Trophoblast cell (in vitro differentiated cells and primary cell): ENCODE data around the gene CCNF.

Experiments used
- DNase-seq, 2 donors: peaks; one replicate each; pipeline ENCODE4 v3.0.0-alpha.2; 2016
- H2AFZ ChIP-seq: 2 replicates; pipeline ENCODE4 v1.6.1; 2013; ENCODE audit warnings: low read length, moderate library complexity, mild to moderate bottlenecking; ENCODE audit not compliant: insufficient read depth, poor library complexity
- H2AK5ac ChIP-seq: 2 replicates; pipeline ENCODE4 v1.6.1; 2013; ENCODE audit warnings: mild to moderate bottlenecking, low read length
- H2BK120ac ChIP-seq: 2 replicates; pipeline ENCODE4 v1.6.1; 2013; ENCODE audit warnings: low read length, mild to moderate bottlenecking, moderate library complexity; ENCODE audit not compliant: insufficient read depth, poor library complexity
- H2BK12ac ChIP-seq: 2 replicates; pipeline ENCODE4 v1.6.1; 2013; ENCODE audit warnings: mild to moderate bottlenecking, low read length, moderate library complexity
- H2BK5ac ChIP-seq: 2 replicates; pipeline ENCODE4 v1.6.1; 2013; ENCODE audit warnings: low read length, low read depth, moderate library complexity, mild to moderate bottlenecking; ENCODE audit not compliant: poor library complexity
- H3K14ac ChIP-seq: 2 replicates; pipeline ENCODE4 v1.6.1; 2013; ENCODE audit warnings: mild to moderate bottlenecking, low read length
- H3K18ac ChIP-seq: 2 replicates; pipeline ENCODE4 v1.6.1; 2013; ENCODE audit warnings: mild to moderate bottlenecking, low read length
- H3K23ac ChIP-seq: 2 replicates; pipeline ENCODE4 v1.6.1; 2013; ENCODE audit warnings: low read length
- H3K27ac ChIP-seq: 2 replicates; pipeline ENCODE4 v1.5.1; 2013; ENCODE audit warnings: low read depth, mild to moderate bottlenecking, inconsistent platforms, low read length, moderate library complexity
- H3K27me3 ChIP-seq: 2 replicates; pipeline ENCODE4 v1.6.1; 2013; ENCODE audit warnings: inconsistent platforms, mild to moderate bottlenecking, low read length, moderate library complexity; ENCODE audit not compliant: insufficient read depth
- H3K36me3 ChIP-seq, 2 experiments: 1 replicate in 1 of 2; 2 replicates in 1 of 2; pipeline ENCODE4 v1.6.1; 2013; ENCODE audit warnings: low read length in 2 of 2, mild to moderate bottlenecking in 2 of 2, moderate library complexity in 1 of 2; ENCODE audit not compliant: insufficient read depth in 2 of 2, control insufficient read depth in 1 of 2
- H3K4ac ChIP-seq: 2 replicates; pipeline ENCODE4 v1.6.1; 2013; ENCODE audit warnings: low read depth, mild to moderate bottlenecking, low read length, moderate library complexity
- H3K4me1 ChIP-seq, 2 experiments: 1 replicate in 1 of 2; 2 replicates in 1 of 2; pipeline ENCODE4 v1.6.1; 2013; ENCODE audit warnings: low read length in 2 of 2, mild to moderate bottlenecking in 2 of 2, moderate library complexity in 1 of 2; ENCODE audit not compliant: insufficient read depth in 2 of 2, control insufficient read depth in 1 of 2
- H3K4me2 ChIP-seq: 2 replicates; pipeline ENCODE4 v1.6.1; 2013; ENCODE audit warnings: inconsistent platforms, mild to moderate bottlenecking, low read length, moderate library complexity
- H3K4me3 ChIP-seq: 2 replicates; pipeline ENCODE4 v1.5.1; 2013; ENCODE audit warnings: mild to moderate bottlenecking, low read depth, low read length, inconsistent platforms
- H3K79me1 ChIP-seq: one replicate; pipeline ENCODE4 v1.6.1; 2013; ENCODE audit warnings: low read length
- H3K79me2 ChIP-seq: 2 replicates; pipeline ENCODE4 v1.6.1; 2013; ENCODE audit warnings: low read length, mild to moderate bottlenecking; ENCODE audit not compliant: control insufficient read depth, insufficient read depth, poor library complexity
- H3K9ac ChIP-seq: 2 replicates; pipeline ENCODE4 v1.6.1; 2013; ENCODE audit warnings: mild to moderate bottlenecking, low read length
- H3K9me3 ChIP-seq: 2 replicates; pipeline ENCODE4 v1.6.1; 2013; ENCODE audit warnings: low read depth, mild to moderate bottlenecking, control low read depth, inconsistent platforms, low read length; ENCODE audit not compliant: insufficient read depth
- H4K12ac ChIP-seq: 2 replicates; pipeline ENCODE4 v1.6.1; 2013; ENCODE audit warnings: low read depth, mild to moderate bottlenecking, low read length, moderate library complexity
- H4K8ac ChIP-seq: 2 replicates; pipeline ENCODE4 v1.6.1; 2013; ENCODE audit warnings: low read depth, mild to moderate bottlenecking, low read length, moderate library complexity
- H4K91ac ChIP-seq: one replicate; pipeline ENCODE4 v1.6.1; 2013; ENCODE audit warnings: low read depth, mild to moderate bottlenecking, low read length, moderate library complexity
- WGBS: extraction: QIAGEN DNeasy Blood & Tissue Kit; methylation state at CpG from one replicate; pipeline ENCODE4 v1.1.7; 2013; ENCODE audit warnings: missing lambda C conversion rate; ENCODE audit not compliant: insufficient read length, insufficient coverage; ENCODE audit errors: extremely low coverage; 5-methylcytosine and 5-hydroxymethylcytosine counted together

The CCNF gene

DNA sequence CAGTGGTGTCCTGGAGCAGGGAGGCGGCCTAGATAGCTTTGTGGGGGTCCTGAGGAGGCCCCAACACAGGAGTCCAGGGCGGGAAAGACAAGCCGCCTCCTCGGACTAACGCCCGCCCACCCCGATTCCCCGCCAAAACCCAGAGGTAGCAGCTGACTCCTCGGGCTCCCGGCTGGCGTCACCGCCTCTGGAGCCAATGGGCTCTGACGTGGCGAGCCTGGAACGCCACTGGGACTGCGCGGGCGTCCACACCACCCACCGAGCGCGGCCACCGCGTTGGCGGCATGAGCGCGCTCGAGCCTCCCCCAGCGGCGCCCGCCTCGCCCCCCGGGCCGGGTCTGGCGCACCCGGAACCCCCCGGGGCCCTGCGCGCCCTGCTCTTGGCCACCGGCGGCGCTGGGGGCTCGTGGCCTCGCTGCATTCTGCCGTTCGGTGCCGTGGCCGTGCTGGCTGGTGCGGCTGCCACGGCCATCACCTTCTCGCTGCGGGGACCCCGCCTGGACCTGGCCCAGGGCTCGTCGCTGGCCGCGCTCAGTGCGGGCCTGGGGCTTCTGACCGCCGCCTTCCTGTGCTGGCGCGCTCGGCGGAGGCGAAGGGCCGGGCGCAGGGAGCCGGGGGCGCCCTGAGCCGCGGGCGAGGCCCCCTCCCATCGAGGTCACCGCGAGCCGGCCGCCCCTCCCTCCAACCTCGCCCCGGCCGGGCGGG, 38.4 kb downstream of the CCNF start:
- Histone ChIP-seq H3K9me3 (peaks cover 3% of the 10 kb centered on the region), H3K36me3 (peaks cover 2 to 5% of the 10 kb centered on the region in 2 experiments), H3K79me2 (peaks cover 3% of the 10 kb centered on the region), H3K9ac (peak overlapping the region; percentile 29), H2AK5ac (no peak overlapping the region), H4K91ac (peak overlapping the region; percentile 33), H2BK12ac (no peak overlapping the region), H4K12ac (peak overlapping the region; percentile 51), H4K8ac (peak overlapping the region; percentile 83), H3K27ac (no peak overlapping the region), H3K4me1 (peaks cover 16 to 25% of the 10 kb centered on the region in 2 experiments), H3K23ac (no peak overlapping the region), H3K79me1 (peaks cover 3% of the 10 kb centered on the region), H3K4me3 (peak overlapping the region; percentile 29), H2BK120ac (peak overlapping the region; percentile 8), H2AFZ (peak overlapping the region; percentile 32), H3K27me3 (peaks cover 43% of the 10 kb centered on the region), H3K4ac (no peak overlapping the region), H3K18ac (peak overlapping the region; percentile 75), H2BK5ac (no peak overlapping the region), H3K14ac (peak overlapping the region; percentile 77), H3K4me2 (peak overlapping the region; percentile 57)
- peak in 1 of 2 donors; percentile 68 for DNase-seq
- WGBS: no CpG with 5 or more reads among the region's 80 CpGs

DNA sequence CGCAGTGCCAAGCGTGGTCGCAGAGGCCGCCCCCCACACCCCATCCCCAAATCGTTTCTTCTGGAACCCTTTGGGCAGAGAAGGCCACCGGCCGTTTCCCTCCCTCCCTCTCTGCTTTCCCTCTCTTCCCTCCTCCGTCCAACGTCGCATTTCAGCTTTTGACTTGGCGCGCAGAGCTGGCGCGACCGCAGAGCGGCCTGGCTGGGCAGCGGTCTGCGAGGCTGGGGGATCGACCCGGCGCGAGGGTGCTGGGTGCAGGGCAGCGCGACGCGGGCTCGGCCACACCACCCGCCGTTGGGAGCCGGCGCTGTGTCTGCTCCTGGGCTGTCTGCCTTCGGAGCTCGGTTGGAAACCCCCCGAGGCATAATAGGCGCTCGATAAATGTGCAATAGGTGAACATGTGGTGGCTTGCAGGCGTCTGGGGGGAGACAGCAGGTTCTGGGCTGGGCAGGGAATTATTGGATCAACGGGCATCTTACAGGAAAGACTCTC, 39.0 kb downstream of the CCNF start:
- Histone ChIP-seq H3K27me3 (peaks cover 49% of the 10 kb centered on the region), H2BK12ac (no peak overlapping the region), H3K9me3 (peaks cover 6% of the 10 kb centered on the region), H3K36me3 (peaks cover 2 to 4% of the 10 kb centered on the region in 2 experiments), H3K9ac (no peak overlapping the region), H2BK120ac (peak overlapping the region; percentile 8), H3K79me1 (peaks cover 3% of the 10 kb centered on the region), H3K23ac (no peak overlapping the region), H4K12ac (peak overlapping the region; percentile 51), H3K4me2 (peak overlapping the region; percentile 57), H2AK5ac (no peak overlapping the region), H3K4me3 (peak overlapping the region; percentile 29), H4K91ac (peak overlapping the region; percentile 33), H2BK5ac (no peak overlapping the region), H3K27ac (no peak overlapping the region), H3K79me2 (peaks cover 3% of the 10 kb centered on the region), H3K4ac (no peak overlapping the region), H2AFZ (peak overlapping the region; percentile 32), H3K14ac (no peak overlapping the region), H4K8ac (peak overlapping the region; percentile 83), H3K18ac (peak overlapping the region; percentile 75), H3K4me1 (peaks cover 16 to 26% of the 10 kb centered on the region in 2 experiments)
- no CpG with 5 or more reads among the region's 38 CpGs for WGBS
- DNase-seq: peak in 1 of 2 donors; percentile 43

DNA sequence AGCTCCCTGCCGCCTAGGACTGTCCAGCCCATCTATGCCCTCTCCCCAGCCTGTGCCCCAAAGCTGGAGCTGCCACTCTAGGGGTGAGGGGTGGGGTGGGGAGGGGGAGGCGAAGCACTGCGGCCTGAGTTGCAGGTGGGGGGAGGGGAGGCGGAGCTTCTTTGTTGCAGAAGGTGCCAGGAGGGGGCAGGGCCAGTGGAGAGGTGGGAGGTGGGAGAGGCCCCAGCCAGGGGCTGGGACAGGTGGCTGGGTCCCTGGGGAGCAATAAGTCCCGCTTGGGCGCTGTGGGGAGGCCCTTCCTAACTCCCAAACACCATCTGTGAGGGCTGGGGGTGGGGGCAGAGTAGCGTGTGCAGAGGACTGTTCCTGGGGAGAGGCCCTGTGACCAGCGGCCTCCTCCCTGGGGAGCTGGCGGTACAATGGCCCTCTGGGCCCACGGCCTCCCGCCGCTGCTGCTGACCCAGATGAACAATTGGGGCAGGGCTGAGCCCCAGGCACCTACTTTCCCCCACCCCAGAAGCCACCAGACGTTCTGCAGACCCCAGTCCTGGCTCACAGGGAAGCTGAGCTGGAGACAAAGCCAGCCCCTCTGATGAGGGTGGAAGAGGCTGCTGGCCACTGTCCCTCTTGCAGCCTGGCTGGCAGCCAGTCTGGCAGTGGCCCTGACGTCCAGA, 39.6 kb downstream of the CCNF start:
- no peak overlapping the region for H2BK12ac ChIP-seq
- H4K8ac ChIP-seq: no peak overlapping the region
- no peak overlapping the region for H3K27ac ChIP-seq
- H3K4me2 ChIP-seq: peak overlapping the region; percentile 57
- no peak overlapping the region for H2BK5ac ChIP-seq
- no peak overlapping the region for H4K91ac ChIP-seq
- no peak overlapping the region for H3K4me3 ChIP-seq
- no peak overlapping the region for H2AK5ac ChIP-seq
- H2BK120ac ChIP-seq: no peak overlapping the region
- H3K4ac ChIP-seq: no peak overlapping the region
- no peak overlapping the region for H3K18ac ChIP-seq
- peaks cover 21 to 30% of the 10 kb centered on the region in 2 experiments for H3K4me1 ChIP-seq
- peaks cover 6% of the 10 kb centered on the region for H3K9me3 ChIP-seq
- DNase-seq: no peak
- H3K79me1 ChIP-seq: peaks cover 3% of the 10 kb centered on the region
- no peak overlapping the region for H3K14ac ChIP-seq
- no CpG with 5 or more reads among the region's 14 CpGs for WGBS
- no peak overlapping the region for H2AFZ ChIP-seq
- H3K79me2 ChIP-seq: peaks cover 3% of the 10 kb centered on the region
- no peak overlapping the region for H3K9ac ChIP-seq
- no peak overlapping the region for H4K12ac ChIP-seq
- peaks cover 53% of the 10 kb centered on the region for H3K27me3 ChIP-seq
- H3K23ac ChIP-seq: no peak overlapping the region
- peaks cover 1 to 4% of the 10 kb centered on the region in 2 experiments for H3K36me3 ChIP-seq

DNA sequence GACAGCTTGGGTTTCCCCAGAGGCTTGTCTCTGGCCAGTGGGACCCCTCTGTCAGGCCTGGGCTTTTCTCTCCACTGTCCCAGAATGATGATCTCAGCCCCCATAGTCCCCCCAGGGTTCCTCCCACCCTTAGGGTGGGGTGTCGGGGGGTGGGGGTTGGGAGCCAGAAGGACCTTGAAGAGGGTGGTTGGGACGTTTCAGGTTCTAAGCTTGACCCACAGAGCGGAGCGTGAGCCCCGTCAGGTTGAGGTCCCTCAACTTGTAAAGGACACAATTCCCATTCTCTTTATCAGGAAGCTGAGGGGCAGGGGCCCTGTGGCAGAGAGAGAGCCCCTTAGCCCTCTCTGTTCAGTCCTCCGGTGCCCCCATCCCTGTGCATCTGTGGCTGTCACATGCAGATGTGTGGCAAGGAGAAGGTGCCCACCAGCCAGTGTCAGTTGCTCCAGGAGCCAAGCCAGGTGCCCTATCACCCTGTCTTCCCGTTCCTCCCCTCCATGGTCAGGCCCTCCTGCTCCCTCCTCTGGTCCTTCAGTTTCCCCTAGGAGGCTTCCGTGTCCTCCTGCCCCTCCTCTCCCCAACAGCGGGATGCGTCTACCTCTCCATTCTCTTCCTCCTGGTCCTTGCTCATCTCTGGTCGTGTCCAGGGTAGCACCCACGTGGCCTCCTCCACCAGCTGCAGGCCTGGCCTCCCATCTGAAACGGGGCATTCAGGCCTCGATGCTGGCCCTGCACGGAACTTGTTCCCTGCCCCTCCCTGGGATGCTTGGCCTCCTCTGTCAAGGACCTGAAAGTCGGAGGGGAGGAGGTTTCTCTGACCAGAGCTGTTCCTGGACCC, 40.4 kb downstream of the CCNF start:
- H2BK5ac ChIP-seq: no peak overlapping the region
- H4K12ac ChIP-seq: no peak overlapping the region
- H3K4ac ChIP-seq: no peak overlapping the region
- H3K18ac ChIP-seq: no peak overlapping the region
- H3K27me3 ChIP-seq: peaks cover 58% of the 10 kb centered on the region
- H2BK120ac ChIP-seq: no peak overlapping the region
- H2BK12ac ChIP-seq: no peak overlapping the region
- H3K14ac ChIP-seq: no peak overlapping the region
- H3K36me3 ChIP-seq: no peaks in the 10 kb centered on the region
- H2AK5ac ChIP-seq: no peak overlapping the region
- DNase-seq: no peak
- peaks cover 7% of the 10 kb centered on the region for H3K79me1 ChIP-seq
- peaks cover 6% of the 10 kb centered on the region for H3K79me2 ChIP-seq
- no peak overlapping the region for H4K91ac ChIP-seq
- H3K27ac ChIP-seq: no peak overlapping the region
- no peak overlapping the region for H3K4me2 ChIP-seq
- H2AFZ ChIP-seq: no peak overlapping the region
- H3K9ac ChIP-seq: no peak overlapping the region
- H4K8ac ChIP-seq: no peak overlapping the region
- WGBS: no CpG with 5 or more reads among the region's 16 CpGs
- H3K23ac ChIP-seq: no peak overlapping the region
- peaks cover 7% of the 10 kb centered on the region for H3K9me3 ChIP-seq
- H3K4me1 ChIP-seq: peaks cover 27 to 35% of the 10 kb centered on the region in 2 experiments
- H3K4me3 ChIP-seq: no peak overlapping the region
